ENCODE results near the gene CHN1.

CHN1 gene

DNA sequence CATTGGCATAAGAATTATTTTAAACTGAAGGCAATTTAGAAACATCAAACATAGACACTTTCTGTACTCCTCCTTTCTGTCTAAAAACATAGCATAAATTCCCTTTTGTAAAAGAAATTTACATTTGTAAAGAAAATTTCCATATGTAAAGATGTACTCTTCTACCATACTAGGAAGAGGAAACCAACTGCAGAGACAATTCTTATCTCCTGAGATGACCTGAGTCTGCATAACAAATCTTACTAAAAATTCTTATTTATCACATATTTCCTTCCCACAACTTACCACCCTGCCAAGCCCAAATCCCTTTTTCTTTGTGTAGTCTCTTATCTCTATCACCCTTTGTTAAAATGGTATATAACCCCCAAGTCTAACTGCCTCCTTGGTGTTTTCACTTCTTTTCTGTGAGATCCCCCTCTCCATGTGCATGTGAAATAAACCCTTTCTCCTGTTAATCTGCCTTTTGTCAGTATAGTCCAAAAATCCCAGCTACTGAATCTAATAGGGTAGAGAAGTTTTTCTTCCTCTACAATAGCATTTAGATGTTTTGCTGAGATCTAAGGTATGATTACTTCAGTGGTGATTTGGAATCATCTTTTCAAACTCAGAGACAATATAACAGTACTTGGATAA, 81.0 kb downstream of the CHN1 start:
- no peak for DNase-seq (ENCODE audit: low read depth)

DNA sequence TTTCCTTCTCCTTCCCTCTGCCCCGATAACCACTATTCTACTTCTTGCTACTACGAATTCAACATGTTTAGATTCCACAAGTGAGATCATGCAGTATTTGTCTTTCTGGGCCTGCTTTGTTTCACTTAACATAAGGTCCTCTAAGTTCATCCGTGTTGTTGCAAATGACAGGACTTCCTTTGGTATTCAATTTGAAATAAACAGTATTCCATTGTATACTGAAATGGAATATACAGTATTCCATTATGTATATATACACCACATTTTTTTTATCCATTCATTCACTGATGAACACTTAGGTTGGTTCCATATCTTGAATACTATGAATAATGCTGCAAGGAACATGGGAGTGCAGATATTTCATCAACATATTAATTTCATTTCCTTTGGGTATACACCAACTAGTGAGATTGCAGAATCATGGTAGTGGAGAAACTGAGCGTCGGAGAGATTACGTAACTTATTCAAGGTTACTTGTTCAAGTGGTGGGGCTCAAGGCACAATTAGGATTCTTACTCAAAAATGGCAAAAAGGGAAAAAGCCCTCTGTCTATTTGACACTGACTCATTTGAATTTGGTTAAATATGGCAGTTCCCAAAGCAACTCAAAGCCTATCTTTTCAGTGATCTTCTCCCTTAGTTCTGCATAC, 85.1 kb downstream of the CHN1 start:
- DNase-seq (ENCODE audit: low read depth), result no peak

DNA sequence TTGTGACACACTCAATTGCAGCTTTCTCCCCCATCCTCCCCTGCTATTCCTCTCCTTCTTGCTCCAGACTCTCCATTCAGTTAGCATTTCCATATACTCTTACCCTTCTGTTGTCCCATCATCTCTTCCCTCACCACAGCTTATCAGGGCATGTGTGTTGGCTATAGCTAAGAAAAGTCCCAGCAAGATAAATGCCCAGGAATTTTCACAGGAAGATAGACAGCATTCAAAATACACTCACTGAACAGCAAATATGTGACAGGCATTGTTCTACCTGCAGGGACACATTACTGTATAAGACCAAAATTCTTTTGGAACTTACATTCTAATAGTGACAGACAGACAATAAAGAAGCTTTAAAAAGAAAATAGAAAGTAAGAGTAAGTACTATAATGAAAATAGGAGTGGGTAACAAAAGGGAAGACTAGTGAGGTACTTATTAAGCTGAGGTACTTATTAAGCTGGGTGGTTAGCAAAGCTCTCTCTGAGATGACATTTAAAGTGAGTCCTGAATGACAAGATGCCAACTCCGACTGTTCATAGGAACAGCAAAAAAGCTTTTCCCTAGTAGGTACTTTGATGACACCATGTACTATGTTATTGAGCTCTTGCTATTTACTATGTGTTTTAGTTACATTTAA, 86.2 kb downstream of the CHN1 start:
- no peak for DNase-seq (ENCODE audit: low read depth)

DNA sequence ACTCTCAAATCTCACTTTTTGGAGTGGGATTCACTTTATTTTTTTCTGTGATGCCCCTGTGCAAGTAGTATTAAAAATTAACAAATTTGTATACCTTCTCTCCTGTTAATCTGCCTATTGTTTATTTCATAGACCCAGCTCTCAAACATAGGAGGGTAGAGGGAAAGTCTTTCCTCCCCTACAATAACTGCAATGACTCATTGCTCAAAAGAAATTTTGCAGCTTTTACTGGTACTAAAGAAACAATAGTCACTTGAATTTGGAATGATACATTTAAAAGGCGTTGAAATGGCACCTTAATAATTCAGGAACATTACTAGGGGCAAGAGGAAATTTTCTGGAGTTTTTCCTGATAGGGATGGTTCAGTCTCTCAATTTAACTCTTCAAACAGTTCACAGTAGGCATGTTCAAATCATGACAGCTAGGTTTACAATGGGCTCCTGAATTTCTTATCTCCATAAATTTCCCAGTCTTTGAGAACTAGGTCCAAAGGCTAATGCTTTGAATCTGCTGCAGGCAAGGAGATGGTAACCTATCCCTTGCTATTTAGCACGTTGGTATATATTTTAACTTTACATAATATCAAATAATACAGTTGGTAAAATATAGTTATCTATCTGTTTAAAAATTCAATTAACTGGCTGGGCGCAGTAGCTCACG, 88.8 kb downstream of the CHN1 start:
- no peak for DNase-seq (ENCODE audit: low read depth)

DNA sequence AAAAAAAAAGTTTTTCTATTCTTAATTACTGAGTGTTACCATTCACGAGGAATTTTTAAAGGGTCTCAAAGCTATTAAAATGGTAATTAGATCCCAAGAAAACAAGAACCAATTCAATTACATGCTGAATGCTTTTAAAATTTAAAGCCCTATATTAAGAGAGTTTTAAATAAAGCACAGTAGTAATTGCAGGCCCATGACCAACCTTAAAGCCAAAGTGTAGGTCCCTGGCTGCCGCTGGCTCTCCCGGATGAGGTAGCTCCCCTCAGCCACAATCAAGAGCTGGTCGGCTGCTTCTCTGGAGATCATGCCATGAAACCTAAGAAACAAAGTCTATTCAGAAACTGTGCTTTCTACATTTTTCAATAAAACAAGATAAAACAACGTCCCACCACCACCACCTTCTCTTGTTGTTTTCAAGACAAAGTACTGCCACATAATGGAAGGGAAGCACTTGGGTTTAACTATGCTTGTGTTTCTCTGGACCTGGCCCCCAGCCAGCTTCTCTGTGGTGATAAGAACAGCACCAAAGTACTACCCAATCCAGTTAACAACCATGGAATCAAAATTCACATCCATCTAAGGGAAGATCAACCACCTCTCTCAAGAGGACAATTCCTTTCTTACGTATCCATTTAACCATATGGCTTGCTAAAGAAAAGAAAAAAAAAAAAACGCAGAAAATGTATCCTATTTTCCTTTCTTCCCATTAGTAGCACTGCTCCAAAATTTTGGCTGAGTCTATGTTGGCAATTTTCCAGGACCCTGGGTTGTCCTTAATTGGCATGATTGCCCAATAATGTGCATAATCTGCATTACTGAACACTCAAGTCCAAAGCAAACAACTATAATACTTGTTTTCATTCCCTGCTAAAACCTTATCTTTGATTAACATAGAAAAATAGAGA, 90.1 kb downstream of the CHN1 start:
- no peak for DNase-seq (ENCODE audit: low read depth)

DNA sequence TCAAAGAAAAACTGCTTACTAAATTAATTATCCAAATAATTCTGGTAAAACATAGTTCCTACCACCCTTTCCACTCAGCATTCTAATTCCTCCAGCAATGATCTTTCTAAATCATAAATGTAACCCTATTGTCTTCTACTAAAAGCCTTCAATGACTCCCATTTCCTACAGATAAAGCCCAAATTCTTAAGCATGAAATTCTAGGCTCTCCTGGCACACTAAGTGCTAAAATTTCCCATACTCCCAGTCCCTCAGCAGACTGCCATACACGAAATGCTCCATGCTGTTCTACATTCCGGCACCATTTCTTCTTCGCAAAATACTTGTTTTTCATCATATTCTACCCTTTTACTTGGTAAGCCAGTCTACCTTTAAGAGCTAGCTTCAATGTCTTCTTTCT, 96.9 kb downstream of the CHN1 start:
- no peak for DNase-seq (ENCODE audit: low read depth)

DNA sequence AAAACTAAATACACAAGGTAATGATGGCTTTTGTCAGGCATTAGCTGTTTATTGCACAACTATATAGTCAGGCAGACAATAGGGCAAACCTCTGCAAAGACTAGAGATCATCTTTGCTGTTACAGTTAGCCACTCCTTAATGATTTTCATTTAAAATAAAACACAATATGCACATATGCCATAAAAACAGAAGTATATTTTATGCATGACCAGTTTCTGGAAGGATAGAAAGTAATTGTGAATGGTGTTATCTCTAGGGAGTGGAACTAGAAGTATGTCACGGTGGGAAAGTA, 102.0 kb downstream of the CHN1 start:
- DNase-seq (ENCODE audit: low read depth), result no peak

DNA sequence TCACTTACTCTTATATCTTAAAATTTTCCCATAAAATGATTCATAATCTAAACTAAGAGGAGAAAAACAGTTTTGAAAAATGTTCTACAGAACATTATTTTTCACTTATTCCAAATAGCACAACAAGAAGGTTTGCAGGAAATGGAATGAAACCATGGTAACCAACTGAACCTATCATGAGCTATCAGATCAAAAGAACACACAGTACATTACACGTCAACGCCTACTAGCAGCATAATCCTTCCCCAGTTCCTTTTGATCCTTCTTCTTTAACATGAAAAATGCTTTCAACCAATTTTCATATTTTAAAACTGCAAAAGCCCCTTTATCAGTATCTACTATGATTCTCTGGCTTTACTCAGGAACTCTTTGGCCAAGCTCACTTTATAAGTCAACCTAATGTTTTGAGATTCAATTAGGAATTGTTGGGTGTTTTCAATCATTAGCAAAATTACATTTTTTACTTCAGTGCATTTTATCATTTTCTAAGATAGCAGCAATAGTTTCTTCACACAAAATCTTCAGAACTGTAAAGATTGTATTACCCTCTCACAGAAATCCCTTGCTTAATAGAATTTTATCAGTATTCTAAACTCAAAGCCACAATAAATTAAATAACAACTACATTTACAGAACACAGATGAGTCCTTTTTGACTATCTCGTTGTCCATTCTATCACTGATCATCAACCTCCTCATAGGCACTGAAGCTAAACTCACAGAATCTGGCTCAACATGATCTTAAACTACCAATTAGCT, 102.5 kb downstream of the CHN1 start:
- DNase-seq (ENCODE audit: low read depth), result no peak

DNA sequence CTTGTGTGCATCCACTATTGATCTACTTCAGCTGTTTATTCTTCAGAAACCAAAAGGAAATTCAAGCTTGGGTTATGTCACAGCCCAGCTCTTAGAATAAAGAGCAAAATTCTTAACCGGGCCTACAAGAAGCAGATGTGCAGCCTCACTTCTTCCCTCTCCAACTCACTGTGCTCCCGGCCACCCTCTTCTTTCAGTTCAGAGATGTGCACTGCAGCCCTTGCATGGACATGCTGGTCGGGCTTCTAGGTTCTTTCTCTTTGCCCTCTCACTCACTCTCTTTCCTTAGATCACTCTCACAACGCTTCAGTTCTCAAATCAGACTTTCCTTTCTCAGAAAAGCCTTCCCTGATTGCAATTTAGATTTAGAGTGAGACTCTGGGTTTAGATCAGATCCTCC, 104.1 kb downstream of the CHN1 start:
- no peak for DNase-seq (ENCODE audit: low read depth)

DNA sequence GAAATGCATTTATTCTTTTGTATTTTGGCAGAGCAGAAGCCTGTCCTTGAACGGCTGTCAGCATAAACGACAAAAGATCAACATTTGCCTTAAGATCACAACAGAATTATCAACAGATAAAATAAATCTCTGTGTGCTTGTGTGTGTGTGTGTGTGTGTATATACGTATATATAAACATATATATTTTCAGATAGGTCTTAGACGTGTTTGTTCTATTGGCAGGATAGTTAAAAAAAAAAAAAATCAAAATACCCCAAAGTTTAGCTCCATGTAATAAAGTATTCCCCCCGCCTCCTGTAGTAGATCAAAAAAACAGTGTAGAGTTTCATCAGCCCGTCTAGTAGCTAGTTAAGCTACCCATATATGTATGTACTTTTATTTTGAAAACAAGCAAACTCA, 107.9 kb downstream of the CHN1 start:
- no peak for DNase-seq (ENCODE audit: low read depth)

DNA sequence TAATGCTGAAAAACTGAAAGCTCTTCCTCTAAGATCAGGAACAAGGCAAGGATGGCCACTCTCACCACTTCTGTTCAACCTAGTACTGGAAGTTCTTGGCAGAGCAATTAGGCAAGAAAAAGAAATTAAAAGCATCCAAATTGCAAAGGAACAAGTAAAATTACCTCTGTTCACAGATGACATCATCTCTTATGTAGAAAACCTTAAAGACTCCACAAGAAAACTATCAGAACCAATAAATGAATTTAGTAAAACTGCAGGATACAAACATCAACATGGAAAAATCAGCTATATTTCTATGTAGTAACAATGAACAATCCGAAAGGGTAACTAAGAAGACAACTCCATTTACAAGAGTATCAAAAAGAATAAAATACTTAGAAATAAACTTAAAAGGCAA, 112.2 kb downstream of the CHN1 start:
- no peak for DNase-seq (ENCODE audit: low read depth)

DNA sequence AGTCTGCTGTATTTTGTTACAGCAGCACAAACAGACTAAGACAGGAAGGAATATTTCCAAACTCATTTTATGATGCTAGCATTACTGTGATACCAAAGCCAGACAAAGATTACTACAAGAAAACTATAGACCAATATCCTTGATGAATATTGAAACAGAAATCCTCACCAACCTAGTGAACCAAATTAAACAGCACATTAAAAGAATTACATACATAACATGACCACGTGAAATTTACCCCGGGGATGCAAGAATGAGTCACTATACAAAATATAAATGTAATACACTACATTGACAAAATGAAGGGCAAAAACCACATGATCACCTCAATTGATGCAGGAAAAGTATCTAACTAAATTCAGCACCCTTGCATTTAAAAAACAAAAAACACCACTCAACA, 112.6 kb downstream of the CHN1 start:
- DNase-seq (ENCODE audit: low read depth), result no peak

DNA sequence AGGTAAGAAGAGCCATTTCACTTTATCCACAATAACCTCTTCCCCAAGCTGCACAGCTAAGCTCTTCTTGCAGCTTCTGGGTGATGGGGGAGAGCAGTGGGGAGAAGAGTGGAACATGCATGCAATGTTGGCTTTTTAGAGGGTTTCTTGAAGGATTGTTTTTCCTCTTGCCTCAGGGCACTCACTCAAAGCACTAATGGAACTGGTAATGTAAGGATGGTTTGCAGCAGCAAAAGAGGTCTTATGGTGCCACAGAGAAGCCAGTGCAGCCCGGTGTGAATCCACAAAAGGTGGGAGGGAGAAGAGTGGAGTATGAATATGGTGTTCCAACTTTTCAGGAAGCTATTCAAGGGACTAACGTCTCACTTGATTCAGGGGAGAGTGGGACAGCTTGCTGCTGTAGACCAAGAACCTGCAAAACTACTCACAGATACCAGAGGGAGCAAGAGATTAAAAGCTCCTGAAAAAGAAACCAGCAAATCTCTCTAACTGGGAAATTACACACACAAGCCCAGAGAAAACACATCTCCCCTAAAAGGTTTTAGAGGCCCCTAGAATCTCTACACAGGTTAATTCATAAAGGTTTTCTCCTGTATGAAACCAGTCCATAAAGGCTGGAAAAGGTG, 116.4 kb downstream of the CHN1 start:
- DNase-seq (ENCODE audit: low read depth), result no peak

DNA sequence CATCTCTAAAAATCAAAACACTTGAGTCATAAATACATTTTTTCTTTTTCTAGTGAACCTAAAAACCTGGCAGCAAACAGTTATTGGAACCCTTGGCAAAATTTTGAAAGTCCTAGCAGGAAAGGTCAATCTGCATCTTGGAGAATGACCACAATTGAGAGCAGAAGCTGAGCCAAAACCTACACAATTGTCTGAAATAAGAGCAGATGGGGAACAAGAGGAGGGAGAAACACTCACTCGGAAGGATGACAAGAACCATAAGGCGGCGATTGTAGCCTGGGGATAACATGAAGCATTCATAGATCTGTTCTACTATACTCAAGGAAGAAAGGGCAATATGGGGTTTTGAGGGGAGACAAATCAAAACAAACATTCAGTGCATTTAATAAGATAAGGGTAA, 117.0 kb downstream of the CHN1 start:
- DNase-seq (ENCODE audit: low read depth), result no peak

DNA sequence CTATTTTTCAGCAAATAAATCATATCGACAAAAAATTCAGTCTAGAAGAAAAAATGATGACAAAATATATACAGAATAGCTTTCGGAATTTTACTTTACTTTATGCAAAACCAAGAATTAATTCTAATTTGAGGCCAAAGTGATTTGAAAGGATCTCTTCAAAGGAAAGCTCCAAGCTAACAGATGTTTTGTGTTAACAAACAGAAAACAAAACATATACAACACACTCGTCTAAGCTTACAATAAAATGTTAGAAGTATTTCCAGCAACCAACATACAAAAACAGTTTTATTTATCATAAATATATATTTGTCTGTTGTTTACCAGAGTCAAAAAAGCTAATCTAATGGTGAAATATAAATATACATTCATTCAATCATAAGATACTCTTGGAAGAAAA, 122.8 kb downstream of the CHN1 start:
- DNase-seq (ENCODE audit: low read depth), result no peak

DNA sequence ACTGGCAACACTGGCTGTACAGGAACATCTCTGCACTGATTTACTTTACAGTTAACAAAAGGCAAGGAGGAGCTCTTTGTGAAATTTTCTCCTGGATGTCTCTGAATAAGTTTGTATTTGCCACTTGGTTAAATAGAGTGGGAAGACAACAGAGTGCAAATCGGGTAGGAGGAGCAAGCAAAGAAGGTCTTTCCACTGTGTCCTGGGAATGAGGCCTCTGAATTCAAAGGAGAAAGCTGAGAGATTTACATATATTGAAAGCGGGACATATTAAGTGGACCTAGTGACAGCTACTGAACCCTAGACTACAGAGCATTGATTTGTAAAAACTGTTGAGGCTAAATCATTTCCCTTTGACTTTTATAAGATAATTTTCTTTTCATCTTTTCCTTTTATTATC, 123.5 kb downstream of the CHN1 start:
- DNase-seq (ENCODE audit: low read depth), result no peak

DNA sequence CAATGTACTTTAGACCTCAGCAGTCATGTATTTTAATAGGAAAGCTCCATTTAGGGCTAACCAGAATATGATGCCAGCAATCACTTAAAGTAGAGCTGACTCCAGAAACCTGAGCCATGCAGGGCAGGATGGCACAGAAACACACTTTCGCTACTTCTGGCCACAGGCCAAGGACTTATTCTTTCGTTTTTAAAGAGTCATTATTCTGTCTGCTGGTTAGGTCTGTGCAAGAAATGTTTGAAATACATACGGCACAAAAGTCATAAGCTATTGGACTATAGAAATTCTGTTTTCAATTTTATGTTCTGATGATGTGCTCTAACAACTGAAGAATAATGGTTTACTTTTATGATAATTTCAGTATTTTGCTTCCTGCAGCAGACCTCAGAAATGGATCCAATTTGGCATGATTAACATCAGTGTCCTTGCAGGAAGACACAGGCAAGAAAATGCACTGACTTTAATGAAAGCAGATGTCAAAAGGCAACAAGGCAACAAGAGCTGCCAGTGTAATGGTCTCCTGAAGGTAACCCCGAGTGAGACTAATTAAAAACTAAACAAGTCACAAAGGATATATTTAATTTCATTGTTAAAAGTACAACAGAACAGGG, 126.5 kb downstream of the CHN1 start:
- no peak for DNase-seq (ENCODE audit: low read depth)

DNA sequence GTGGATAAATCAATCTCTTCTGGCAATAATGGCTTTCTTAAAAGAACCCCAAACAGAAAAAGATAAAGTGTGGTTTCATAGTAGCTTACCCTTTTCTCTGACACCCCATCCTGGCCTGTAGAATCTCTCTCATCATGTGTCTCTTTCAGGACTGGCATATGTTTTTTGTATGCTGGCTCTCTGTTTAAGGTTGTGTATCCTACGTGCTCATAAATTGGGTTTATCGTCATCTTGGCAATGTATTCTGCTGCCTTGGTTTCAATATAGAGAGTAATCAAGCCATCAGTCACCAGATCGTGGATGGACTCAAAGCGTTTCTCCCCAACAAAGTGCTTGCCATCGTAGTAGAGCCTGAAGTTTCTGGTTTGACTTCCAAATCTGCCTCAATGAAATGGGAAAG, 127.4 kb downstream of the CHN1 start:
- DNase-seq (ENCODE audit: low read depth), result no peak

DNA sequence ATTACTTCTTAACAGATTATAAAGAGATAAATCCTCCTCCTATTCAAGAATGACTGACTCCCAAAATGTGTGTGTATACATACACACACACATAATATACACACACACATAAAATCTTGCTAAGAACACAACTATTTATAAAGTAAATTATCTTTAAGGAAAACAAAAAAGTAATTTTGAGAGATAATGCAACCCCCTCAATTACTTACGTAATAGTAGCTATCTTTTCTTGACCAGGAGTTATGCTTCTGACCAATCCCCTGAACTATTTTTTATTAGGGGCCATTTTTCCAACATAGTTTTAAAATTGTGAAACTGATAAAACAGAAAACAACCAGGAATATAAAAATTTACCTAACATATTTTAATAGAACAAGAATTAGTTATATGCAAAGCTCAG, 127.9 kb downstream of the CHN1 start:
- no peak for DNase-seq (ENCODE audit: low read depth)

DNA sequence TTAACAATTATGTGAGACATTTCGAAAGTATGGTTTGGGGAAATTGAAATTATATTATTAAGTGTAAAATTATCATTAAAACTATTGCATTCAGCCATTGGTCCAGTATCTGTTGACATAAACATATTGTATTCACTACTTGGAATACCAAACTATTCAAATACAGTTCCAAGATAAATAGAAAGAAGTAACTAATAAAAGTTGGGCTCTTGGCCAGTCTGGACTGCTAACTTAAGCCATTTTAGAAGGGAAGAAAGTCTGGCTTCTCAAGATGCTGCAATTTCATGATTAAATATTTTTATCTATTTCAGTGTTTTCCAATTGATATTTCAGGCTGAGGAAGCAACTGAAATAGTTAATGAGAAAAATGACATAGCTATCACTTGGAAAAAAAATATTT, 131.1 kb downstream of the CHN1 start:
- DNase-seq (ENCODE audit: low read depth), result no peak

DNA sequence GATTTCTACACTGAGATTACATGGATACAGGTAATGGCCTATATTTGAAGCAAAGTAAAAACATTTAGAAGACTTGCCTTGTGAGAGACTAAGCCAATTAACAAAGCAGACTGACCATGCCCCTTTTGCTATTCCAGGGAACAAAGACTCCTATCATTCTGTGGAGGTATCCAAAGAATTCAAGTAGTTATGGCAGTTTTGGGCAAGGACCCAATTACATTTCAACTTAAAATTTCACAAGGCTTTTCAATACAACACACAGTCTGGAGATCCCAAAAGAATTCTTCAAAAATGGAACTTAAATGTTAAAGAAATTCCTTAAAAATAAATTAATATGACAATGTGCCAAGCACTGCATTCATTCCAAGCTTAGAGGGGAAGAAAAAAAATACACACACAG, 131.7 kb downstream of the CHN1 start:
- DNase-seq (ENCODE audit: low read depth), result no peak

Measured in fibroblast of the conjunctiva (primary cell).